DMS114 treated with DMSO at 0.1 percent for 48 hours (cell line): ENCODE data around the gene CCL27.
"Not testable (repeated sequence)": the region's sequence is repeated elsewhere in the genome, so short reads cannot be mapped to it uniquely, and the experiment has no call there.

Experiments used
- DNase-seq: peaks from one replicate; lab custom pipeline; 2025; ENCODE audit not compliant: unreplicated experiment; lab: John Stamatoyannopoulos, UW

Gene CCL27

DNA sequence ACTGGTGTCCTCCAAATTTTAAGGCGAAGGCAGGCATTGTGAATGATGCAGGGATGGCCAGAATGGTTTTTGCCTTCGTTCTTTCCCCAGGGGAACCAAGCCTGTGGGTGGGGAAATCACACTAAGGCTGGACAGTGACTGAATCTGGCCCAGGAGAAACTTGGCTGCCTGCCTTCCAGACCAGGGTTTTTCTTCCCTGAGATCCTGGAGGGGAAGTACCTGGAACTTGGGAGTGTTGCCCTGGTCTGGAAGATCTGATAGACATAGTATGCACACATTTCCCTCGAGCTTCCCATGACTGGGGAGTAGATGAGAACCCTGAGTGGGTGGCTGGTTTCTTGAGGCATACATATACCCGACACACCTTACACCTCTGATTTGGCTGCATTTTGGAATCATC lies 11.1 kb downstream of the CCL27 start:
- no peak for DNase-seq

DNA sequence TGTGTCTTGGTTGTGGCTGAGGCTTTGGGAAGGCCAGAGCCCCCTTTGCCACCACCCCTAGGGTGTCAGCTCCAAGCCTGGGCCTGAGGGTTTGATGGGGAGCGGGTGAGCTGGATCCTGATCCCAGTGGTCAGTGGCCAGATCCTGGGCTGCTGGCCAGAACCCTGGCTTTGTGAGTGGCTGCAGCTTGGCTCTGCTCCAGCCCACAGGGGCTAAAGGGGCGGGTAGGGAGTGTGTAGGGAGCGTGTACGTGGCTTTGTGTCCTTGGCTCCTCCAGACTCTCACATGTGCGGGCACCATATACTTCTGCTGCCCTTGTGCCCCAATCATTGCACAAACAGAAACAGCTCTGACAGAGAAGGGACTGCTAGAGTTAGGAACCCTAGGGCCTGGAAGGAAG lies 11.6 kb downstream of the CCL27 start:
- no peak for DNase-seq

DNA sequence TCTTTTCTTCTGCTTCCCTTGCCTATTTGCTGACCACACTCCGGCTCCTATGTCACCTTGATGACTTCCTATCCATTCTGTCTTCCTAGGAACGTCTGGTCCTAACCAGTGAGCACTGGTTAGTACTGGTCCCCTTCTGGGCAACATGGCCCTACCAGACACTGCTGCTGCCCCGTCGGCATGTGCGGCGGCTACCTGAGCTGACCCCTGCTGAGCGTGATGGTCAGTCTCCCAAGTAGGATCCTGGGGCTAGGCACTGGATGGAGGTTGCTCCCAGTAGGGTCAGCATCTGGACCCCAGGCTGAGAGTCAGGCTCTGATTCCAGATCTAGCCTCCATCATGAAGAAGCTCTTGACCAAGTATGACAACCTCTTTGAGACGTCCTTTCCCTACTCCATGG lies 13.8 kb downstream of the CCL27 start:
- DNase-seq = no peak

DNA sequence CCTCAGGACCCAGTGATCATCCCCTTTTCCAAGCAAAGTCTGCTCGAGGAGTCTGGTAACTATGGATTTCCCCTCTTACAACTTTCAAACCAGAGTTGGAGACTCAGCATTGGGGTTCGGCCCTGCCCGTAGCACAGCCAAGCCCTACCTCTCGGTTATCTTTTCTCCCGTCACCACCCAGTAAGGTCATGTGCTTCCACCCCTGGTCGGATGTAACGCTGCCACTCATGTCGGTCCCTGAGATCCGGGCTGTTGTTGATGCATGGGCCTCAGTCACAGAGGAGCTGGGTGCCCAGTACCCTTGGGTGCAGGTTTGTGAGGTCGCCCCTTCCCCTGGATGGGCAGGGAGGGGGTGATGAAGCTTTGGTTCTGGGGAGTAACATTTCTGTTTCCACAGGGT lies 14.8 kb downstream of the CCL27 start:
- DNase-seq = no peak

DNA sequence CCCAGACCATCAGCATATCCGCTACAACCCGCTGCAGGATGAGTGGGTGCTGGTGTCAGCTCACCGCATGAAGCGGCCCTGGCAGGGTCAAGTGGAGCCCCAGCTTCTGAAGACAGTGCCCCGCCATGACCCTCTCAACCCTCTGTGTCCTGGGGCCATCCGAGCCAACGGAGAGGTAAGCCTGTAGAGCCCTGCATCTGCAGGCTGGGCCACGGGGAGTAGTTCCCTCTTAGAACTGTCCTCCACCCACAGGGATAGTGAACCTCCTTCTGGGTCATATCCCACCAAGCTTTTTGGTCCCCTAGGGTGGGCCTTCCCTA lies 15.4 kb downstream of the CCL27 start:
- DNase-seq = no peak

DNA sequence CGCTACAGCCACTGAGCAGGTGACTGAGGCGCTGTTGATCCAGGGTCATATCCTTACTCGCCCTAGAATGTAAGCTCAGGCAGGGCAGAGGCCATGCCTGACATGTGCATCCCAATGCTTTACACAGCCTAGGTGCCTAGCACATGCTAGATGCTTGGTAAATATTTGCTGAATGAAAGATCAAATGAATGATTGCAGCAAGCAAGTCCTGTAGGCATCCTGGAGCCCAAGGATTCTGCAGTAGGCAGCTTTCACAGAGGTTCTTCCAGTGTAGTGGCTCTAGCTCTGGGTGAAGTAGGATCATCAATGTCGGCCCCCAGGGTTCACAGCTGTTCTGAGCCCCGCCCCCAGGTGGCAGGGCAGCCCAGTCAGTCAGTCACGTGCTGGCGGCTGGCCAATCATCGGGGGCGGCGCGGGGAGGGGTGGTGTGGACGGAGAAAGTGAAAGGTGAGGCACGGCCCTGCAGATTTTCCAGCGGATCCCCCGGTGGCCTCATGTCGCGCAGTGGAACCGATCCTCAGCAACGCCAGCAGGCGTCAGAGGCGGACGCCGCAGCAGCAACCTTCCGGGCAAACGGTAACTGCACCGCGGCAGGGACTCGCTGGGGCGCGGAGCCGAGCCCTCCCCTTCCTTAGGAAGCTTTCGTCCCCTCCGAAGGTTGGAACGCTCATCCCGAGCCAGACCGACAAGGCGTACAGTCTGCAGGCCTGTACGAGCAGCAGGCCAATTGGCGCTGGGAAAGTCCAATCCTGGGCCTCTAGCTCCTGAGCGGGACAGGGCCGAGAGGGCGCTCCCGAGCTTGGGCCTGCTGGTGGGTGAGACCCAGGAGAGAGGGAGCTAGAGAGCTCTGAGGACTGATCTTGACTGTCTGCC lies 16.0 kb downstream of the CCL27 start, which contains the start of gene GALT:
Gene GALT (plus strand): TSS at position 465 of the 873 bp plus-strand sequence. CDS start 30 bp downstream, at position 495.
- peak; percentile 66 for DNase-seq

DNA sequence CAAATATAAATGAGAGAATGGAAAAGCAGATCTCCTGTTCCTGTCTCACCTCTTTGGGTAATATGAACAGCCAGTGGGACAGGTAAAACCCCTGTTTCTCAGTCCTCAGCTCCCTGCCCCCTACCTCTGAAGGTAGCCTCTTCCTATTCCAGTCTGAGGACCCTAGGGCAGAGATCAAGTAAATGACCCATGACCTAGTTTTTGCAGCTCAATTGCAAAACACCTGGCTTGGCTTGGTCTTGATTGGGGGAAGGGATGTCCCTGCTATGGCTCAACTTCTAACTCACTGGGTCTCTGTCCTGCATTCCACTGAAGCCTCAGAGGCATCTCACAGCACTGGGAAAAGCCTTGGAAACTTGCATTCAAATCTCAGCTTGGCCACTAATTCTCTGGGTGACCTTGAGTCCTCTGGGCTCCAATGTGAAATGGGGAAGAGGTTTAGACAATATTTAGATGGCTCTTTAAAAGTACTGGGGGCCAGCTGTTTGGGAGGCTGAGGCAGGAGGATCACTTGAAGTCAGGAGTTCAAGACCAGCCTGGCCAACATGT lies 17.6 kb downstream of the CCL27 start:
- no peak for DNase-seq

DNA sequence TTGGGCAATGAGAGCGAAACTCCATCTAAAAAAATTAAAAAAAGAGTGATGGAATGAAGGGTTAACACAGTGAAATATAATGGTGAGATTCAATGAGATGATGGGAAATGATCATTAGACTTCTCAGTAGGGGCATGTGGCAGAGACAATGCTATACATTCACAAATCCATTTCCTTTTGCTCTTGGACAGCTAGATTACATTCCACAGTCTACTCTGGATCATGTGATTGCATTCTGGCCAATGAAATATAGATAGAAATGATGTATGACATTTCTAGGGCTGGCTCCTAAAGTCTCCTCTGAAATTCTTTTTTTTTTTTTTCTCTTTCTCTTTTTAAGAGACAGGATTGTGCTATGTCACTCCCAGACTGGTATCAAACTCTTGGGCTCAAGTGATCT lies 19.8 kb downstream of the CCL27 start:
- no peak for DNase-seq

DNA sequence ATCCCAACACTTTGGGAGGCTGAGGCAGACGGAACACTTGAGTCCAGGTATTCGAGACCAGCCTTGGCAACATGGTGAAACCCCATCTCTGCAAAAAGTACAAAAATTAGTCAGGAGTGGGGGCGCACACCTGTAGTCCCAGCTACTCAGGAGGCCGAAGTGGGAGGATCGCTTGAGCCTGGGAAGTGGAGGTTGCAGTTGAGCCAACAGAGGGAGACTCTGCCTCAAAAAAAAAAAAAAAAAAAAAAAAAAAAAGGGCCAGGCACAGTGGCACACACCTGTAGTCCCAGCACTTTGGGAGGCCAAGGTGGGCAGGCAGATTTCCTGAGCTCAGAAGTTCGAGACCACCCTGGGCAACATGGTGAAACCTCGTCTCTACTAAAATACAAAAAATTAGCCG lies 23.1 kb downstream of the CCL27 start:
- DNase-seq = not testable (repeated sequence)

DNA sequence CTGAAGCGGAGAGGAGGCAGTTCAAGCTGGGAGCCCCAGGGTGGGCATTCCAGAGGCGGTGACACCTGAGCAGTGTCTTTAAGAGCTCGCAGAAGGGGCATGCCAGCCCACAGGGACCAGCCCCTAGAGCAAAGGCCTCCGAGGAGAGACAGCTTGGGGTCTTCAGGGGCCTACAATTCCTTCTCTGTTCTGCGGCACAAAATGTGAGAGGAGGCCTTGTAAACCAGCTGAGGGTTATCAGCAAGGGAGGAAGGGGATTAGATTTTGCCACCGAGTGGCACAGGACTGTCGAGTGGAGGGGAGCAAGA lies 24.4 kb downstream of the CCL27 start:
- DNase-seq = no peak

DNA sequence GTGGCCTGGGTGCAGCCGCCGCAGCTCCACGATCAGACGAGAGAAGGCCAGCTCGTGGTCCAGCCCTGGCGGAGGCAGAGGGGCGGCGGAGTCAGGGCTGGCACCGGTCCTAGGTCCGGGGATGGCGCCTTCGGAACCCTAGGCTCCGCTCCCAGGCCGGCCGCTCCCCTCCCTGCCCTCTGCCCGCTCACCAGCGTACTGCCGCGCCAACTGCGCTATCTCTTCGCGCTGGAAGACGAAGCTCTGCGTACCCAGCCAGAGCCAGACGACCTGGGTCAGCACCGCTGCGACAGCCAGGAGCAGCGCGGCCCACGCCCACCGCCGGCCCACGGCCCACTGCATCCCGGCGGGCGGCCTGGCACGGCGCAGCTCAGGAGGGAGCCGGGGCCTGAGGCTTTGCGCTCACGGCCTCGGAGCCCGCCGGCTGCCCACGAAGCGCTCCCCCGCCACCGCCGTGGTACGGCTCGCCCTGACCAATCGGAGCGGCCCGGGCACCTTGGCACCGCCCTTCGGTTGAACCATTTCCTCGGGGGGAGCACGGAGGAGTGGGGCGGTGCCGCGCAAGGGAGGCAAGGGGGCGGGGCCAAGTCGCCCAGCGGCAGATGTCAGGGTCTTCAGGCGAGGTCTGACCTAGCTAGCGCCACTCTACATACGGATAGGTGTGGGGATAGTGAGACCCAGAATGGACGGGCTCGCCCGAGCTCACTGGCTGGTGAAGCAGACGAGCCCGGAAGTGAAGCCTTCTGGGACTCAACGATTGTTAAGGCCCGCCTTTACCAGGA lies 24.9 kb downstream of the CCL27 start, which contains the start of gene SIGMAR1:
Gene SIGMAR1 (minus strand): TSS at position 432 of the 782 bp plus-strand sequence. CDS start 90 bp downstream, at position 342.
- DNase-seq = peak; percentile 55

DNA sequence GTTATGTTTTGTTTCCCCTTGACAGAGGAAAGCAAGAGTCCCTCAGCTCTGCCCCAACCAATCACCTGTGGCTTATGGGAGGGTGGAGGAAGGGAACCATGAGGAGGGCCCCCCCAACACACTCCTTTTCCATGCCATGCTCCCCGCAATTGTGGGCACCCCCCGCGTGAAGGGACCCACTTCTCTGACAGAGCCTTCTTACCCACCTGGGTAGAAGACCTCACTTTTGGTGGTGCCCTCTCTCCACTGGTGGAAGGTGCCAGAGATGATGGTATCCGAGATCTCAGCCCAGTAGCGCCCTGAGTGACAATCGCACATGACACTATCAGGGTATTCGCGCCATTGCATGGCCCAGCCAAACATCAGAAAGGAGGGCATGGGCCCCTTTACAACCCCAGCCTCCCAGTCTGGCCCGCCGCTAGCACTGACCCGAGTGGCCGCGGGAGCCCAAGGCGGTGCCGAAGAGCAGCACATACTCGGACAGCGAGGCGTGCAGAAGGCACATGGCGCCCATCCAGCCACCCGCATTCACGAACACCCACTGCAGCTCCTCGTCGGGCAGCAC lies 25.6 kb downstream of the CCL27 start:
- DNase-seq = no peak

DNA sequence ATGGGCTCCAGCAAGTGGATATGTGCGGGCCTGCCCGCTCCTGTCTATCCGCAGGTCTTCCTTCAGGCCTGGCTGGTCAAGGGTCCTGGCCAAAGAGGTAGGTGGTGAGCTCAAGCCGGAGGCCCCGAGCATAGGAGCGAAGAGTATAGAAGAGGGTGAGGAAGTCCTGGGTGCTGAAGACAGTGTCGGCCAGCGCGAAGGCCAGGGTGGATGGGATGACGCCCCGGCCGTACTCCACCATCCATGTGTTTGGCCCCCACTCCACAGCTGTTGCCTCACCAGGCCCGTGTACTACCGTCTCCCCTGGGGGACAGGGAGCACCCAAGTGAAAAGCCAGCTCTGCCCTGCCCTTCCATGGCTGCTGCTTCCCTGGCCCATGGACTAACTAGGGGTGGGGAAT lies 26.9 kb downstream of the CCL27 start:
- DNase-seq = no peak

DNA sequence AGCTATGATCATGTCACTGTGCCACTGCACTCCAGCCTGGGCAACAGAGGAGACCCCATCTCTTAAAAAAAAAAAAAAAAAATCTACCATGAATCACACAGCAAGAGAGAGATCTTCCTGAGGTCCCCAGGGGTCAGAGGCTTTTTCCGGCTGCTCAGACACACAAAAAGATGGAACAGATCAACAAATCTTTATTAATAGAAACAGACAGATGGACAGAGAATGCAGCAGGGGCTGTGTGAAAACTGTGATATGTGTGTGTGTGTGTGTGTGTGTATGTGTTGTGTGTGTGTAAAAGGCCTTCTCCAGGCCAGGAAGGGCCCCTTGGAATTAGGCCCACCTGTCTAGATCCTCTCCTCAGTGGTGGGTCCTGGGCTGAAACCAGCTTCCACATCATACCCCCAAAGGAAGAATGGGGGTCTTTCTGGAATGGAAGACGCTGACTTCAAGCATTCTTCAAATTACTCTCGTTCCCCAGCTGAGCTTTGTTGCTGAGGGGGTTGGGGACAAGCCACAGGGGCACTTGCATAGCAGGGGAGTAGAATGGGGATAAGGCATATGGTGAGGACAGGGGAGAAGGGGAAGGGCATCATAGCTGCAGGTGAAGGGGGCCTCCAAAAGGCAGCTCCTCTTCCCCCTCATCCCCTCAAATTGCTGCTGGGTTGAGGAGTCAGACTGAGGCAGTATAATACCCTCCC lies 27.8 kb downstream of the CCL27 start:
- DNase-seq = no peak

DNA sequence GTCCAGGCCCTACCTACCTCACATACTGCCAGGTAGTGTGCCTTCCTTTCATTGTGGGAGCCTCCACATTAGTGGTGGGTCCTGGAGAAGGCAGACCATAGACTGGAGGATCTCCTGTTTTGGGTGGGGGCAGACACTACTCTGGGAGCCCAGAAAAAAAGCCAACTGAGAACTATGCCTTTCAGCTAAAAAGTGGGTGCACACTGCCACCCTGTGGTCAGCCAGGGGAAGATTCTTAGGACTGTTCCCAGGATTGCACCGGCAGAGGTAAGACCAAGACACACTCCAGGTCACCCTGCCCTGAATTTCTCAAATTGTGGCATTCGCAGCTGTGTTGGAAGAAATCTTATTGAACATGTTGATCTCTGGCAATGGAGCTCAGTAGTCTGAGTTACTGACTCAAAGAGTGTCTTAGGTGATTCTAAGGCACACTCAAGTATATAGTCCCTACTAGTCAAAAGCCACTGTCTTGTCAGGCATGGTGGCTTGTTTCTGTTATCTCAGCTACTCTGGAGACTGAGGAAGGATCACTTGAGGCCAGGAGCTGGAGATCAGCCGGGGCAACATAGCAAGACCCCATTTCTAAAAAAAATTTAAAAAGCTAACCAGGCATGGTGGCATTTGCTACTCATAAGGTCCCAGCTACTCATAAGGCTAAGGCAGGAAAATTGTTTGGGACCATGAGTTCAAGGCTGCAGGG lies 28.5 kb downstream of the CCL27 start:
- peak; percentile 58 for DNase-seq

DNA sequence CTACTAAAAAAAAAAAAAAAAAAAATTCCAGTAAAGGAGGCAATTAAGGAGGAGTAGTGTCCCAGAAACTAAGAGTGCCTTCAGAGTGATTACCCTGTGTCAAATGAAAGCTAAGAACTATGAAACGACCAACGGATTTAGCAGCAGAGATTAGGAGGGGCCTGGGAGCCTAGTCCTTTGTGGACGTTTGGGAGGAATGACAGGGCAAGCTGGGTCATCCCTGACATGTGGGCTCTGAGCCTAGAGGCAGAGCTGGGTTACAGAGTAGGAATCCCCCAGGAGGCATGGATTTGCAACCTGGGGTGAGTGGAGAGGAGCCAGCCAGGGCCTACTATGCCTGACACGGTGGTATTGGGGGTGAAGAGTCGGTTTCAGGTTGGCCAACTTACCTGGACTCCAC lies 29.3 kb downstream of the CCL27 start:
- no peak for DNase-seq

DNA sequence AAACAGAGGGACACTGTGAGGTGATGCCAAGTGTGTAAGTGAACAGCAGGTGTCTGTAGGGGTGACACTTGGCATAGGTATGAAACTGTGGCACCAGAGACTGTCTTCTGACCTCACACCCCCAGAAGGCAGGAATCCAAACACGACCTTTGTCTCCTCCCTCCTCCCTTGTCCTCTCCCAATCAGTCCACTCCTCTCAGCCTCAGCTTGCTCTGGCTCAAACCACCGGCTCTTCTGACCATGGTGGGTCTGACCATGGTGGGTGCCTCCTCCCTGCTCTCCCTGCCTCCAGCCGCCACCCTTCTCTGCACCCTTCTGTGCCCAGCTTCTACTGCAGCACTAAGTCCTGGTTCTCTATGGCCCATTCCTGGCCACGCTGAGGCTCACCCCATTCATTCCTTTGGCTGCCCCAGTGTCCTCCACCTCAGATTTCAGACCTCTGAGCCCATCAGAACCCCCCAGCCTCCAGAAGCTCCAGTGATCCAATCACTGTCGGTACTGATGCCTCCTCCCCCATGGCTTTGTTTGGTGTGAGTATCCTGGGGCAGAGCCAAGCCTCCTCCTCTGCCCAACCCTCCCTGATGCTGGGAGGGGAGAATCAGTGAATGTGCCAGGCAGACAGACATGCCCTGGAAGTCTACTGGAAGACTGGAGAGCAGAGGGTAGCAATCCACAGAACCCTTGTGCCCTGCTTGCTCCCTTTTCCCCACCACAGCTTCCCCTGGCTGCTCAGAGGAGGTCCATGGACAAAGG lies 31.9 kb downstream of the CCL27 start:
- no peak for DNase-seq

DNA sequence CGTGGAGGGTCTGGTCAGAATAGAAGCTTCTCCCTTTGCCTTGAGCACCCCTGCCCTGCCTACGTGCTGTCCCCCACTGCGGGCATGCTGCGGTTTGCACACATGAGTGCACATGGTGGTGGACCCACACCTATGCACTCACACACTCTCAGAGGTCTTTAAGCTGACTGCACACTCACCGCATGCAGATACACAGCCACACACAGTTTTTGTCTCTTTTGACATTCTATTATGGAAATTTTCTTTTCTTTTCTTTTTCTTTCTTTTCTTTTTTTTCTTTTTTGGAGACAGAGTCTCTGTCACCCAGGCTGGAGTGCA lies 33.0 kb downstream of the CCL27 start:
- no peak for DNase-seq

DNA sequence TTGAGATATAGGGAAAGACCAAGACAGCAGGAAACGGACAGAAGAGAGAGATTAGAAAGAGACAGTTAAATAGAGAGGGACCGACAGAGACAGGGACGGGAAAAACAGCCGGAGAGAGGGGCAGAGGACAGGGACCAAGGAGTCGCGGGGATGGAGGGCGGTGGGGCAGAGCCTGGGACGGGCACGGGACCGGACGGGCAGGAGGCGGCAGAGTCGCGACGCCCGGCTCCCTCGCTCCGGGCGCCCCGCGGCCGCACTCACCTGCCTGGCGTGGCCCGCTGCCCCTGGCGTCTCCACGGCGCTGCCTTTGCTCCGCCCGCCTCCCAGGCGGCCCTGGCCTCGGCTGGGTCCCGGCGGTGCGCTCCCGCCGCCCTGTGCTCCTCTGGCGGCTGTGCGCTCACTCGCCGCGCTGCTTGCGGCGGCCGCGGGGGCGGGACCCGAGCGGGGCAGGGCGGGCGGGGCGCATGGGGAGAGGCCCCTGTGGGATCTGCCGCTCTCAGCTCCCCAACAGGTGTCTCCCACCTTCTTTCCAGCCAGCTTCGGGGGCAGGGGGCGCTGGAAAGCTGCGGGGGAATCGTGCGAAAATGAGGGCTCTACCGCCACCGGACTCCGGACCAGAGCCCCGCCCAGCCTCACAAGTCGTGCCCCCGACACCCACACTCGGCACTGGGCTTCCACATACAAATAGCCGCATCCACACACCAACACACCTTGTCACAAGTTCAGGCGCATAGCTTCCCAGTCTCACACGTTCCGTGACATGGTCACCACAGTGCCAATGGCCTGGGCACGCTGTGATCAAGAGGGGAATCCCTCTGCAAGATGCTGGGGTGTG lies 33.6 kb downstream of the CCL27 start, which contains the start of gene ARID3C:
Gene ARID3C (minus strand): TSS at position 411 of the 835 bp plus-strand sequence. CDS start 1,052 bp downstream, outside the sequence.
- DNase-seq = no peak
